ENCODE data around the gene TTC33.
A peak's percentile ranks its signal among the peaks of the same experiment; 100 is the strongest.
"Not testable (repeated sequence)": the region's sequence is repeated elsewhere in the genome, so short reads cannot be mapped to it uniquely, and the experiment has no call there.

Gene TTC33

DNA sequence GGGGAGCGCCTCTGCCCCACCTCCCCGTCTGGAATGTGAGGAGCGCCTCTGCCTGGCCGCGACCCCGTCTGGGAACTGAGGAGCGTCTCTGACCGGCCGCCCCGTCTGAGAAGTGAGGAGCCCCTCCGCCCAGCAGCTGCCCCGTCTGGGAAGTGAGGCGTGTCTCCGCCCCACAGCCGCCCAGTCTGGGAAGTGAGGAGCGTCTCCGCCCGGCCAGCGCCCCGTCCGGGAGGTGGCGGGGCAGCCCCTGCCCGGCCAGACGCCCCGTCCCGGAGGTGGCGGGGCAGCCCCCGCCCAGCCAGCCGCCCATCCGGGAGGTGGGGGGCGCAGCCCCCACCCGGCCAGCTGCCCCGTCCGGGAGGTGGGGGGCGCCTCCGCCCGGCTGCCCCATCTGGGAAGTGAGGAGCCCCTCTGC is 33.3 kb downstream of the TTC33 start:
- H3K27me3 ChIP-seq (ENCODE audit: control insufficient read depth in 1 of 2, insufficient read depth in 2 of 2, low read length in 2 of 2); H3K9me3 ChIP-seq (ENCODE audit: control insufficient read depth in 1 of 2, low read length in 2 of 2); H3K9ac ChIP-seq (ENCODE audit: low read depth in 1 of 2, low read length in 2 of 2); H3K4me1 ChIP-seq (ENCODE audit: control insufficient read depth in 1 of 2, insufficient read depth in 2 of 2, low read length in 2 of 2); H3K4me3 ChIP-seq (ENCODE audit: low read depth in 1 of 2, low read length in 2 of 2); H3K36me3 ChIP-seq (ENCODE audit: control insufficient read depth in 1 of 2, insufficient read depth in 2 of 2, low read length in 2 of 2); H3K27ac ChIP-seq (ENCODE audit: low read depth, low read length): not testable (repeated sequence)

DNA sequence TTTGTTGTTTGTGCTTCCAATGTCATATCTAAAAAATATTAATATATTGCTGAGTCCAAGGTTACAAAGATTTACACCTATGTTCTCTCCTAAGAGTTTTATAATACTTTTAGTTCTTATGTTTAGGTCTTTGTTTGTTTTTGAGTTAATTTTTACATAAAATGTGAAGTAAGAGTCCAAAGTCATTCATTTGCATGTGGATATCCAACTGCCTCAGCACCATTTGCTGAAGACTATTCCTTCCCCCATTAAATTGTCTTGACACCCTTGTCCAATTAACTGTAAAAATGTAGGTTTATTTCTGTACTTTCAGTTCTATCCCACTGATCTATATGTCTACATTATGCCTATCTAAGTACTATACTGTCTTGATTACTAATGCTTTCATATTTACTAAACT is 35.7 kb downstream of the TTC33 start:
- H3K9me3 ChIP-seq (ENCODE audit: control insufficient read depth in 1 of 2, low read length in 2 of 2): peaks cover 0 to 5% of the 10 kb centered on the region in 2 donors
- no peaks in the 10 kb centered on the region for H3K27me3 ChIP-seq (ENCODE audit: control insufficient read depth in 1 of 2, insufficient read depth in 2 of 2, low read length in 2 of 2)
- no peaks in the 10 kb centered on the region for H3K4me1 ChIP-seq (ENCODE audit: control insufficient read depth in 1 of 2, insufficient read depth in 2 of 2, low read length in 2 of 2)
- H3K4me3 ChIP-seq (ENCODE audit: low read depth in 1 of 2, low read length in 2 of 2): no peak overlapping the region
- no peak overlapping the region for H3K27ac ChIP-seq (ENCODE audit: low read depth, low read length)
- no peak overlapping the region for H3K9ac ChIP-seq (ENCODE audit: low read depth in 1 of 2, low read length in 2 of 2)
- H3K36me3 ChIP-seq (ENCODE audit: control insufficient read depth in 1 of 2, insufficient read depth in 2 of 2, low read length in 2 of 2): peaks cover 0 to 8% of the 10 kb centered on the region in 2 donors

DNA sequence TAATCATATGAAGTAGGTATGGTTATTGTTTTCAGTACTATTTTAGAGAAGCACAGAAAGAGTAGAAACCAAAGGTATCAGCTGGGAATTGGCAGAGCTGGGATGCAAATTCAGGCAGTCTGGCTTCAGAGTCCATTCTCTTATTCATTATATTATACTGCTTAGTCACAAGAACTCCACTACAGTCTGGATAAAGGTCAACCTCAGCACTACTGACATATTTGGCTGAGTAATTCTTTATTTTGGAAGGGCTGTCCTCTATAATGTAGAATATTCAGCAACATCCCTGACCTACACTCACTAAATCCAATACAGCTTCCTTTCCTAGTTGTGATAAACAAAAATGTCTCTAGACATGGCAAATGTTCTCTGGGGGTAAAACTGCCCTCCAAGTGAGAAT is 38.5 kb downstream of the TTC33 start:
- Histone ChIP-seq H3K36me3 (ENCODE audit: control insufficient read depth in 1 of 2, insufficient read depth in 2 of 2, low read length in 2 of 2) (peaks cover 0 to 8% of the 10 kb centered on the region in 2 donors), H3K9ac (ENCODE audit: low read depth in 1 of 2, low read length in 2 of 2) (no peak overlapping the region), H3K27me3 (ENCODE audit: control insufficient read depth in 1 of 2, insufficient read depth in 2 of 2, low read length in 2 of 2) (no peaks in the 10 kb centered on the region), H3K4me1 (ENCODE audit: control insufficient read depth in 1 of 2, insufficient read depth in 2 of 2, low read length in 2 of 2) (no peaks in the 10 kb centered on the region), H3K9me3 (ENCODE audit: control insufficient read depth in 1 of 2, low read length in 2 of 2) (peaks cover 0 to 5% of the 10 kb centered on the region in 2 donors), H3K27ac (ENCODE audit: low read depth, low read length) (no peak overlapping the region), H3K4me3 (ENCODE audit: low read depth in 1 of 2, low read length in 2 of 2) (no peak overlapping the region)

GRCh38 chr5:40716590-40716989 is 39.2 kb downstream of the TTC33 start:
- H3K27me3 ChIP-seq (ENCODE audit: control insufficient read depth in 1 of 2, insufficient read depth in 2 of 2, low read length in 2 of 2): no peaks in the 10 kb centered on the region
- H3K9me3 ChIP-seq (ENCODE audit: control insufficient read depth in 1 of 2, low read length in 2 of 2): peaks cover 0 to 5% of the 10 kb centered on the region in 2 donors
- peaks cover 0 to 8% of the 10 kb centered on the region in 2 donors for H3K36me3 ChIP-seq (ENCODE audit: control insufficient read depth in 1 of 2, insufficient read depth in 2 of 2, low read length in 2 of 2)
- no peak overlapping the region for H3K27ac ChIP-seq (ENCODE audit: low read depth, low read length)
- no peak overlapping the region for H3K9ac ChIP-seq (ENCODE audit: low read depth in 1 of 2, low read length in 2 of 2)
- H3K4me1 ChIP-seq (ENCODE audit: control insufficient read depth in 1 of 2, insufficient read depth in 2 of 2, low read length in 2 of 2): no peaks in the 10 kb centered on the region
- H3K4me3 ChIP-seq (ENCODE audit: low read depth in 1 of 2, low read length in 2 of 2): no peak overlapping the region

- H3K4me3 ChIP-seq (ENCODE audit: low read depth in 1 of 2, low read length in 2 of 2): no peak overlapping the region
- no peak overlapping the region for H3K27ac ChIP-seq (ENCODE audit: low read depth, low read length)
- H3K4me1 ChIP-seq (ENCODE audit: control insufficient read depth in 1 of 2, insufficient read depth in 2 of 2, low read length in 2 of 2): no peaks in the 10 kb centered on the region
- H3K27me3 ChIP-seq (ENCODE audit: control insufficient read depth in 1 of 2, insufficient read depth in 2 of 2, low read length in 2 of 2): no peaks in the 10 kb centered on the region
- H3K36me3 ChIP-seq (ENCODE audit: control insufficient read depth in 1 of 2, insufficient read depth in 2 of 2, low read length in 2 of 2): peaks cover 0 to 7% of the 10 kb centered on the region in 2 donors
- H3K9me3 ChIP-seq (ENCODE audit: control insufficient read depth in 1 of 2, low read length in 2 of 2): peaks cover 0 to under 1% of the 10 kb centered on the region in 2 donors
- H3K9ac ChIP-seq (ENCODE audit: low read depth in 1 of 2, low read length in 2 of 2): no peak overlapping the region
Measured at GRCh38 chr5:40716000-40716399, 39.8 kb downstream of the TTC33 start.

DNA sequence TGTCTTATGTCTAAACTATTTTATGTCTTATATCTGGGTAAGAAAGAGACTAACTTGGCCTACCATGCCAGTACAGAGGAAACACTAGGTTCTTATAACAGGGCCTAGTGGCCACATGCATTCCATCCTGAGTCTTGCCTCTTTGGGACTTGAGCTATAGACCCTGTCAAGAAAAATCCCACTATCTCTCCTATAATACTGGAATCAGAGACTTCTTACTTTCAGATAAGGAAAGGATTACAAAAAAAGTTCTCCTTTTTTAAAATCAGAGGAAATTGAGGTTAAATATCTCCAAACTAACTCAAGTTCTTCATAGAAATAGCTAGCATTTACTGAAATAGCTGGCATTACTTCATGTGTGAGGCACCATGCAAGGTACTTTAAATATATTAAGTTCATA is 41.8 kb downstream of the TTC33 start:
- Histone ChIP-seq H3K9me3 (ENCODE audit: control insufficient read depth in 1 of 2, low read length in 2 of 2) (no peaks in the 10 kb centered on the region), H3K27ac (ENCODE audit: low read depth, low read length) (no peak overlapping the region), H3K27me3 (ENCODE audit: control insufficient read depth in 1 of 2, insufficient read depth in 2 of 2, low read length in 2 of 2) (no peaks in the 10 kb centered on the region), H3K4me3 (ENCODE audit: low read depth in 1 of 2, low read length in 2 of 2) (no peak overlapping the region), H3K4me1 (ENCODE audit: control insufficient read depth in 1 of 2, insufficient read depth in 2 of 2, low read length in 2 of 2) (no peaks in the 10 kb centered on the region), H3K9ac (ENCODE audit: low read depth in 1 of 2, low read length in 2 of 2) (no peak overlapping the region), H3K36me3 (ENCODE audit: control insufficient read depth in 1 of 2, insufficient read depth in 2 of 2, low read length in 2 of 2) (peaks cover 0 to 3% of the 10 kb centered on the region in 2 donors)

GRCh38 chr5:40710575-40710974 is 45.2 kb downstream of the TTC33 start:
- not testable (repeated sequence) for H3K36me3 ChIP-seq (ENCODE audit: control insufficient read depth in 1 of 2, insufficient read depth in 2 of 2, low read length in 2 of 2); H3K27ac ChIP-seq (ENCODE audit: low read depth, low read length); H3K4me3 ChIP-seq (ENCODE audit: low read depth in 1 of 2, low read length in 2 of 2); H3K9me3 ChIP-seq (ENCODE audit: control insufficient read depth in 1 of 2, low read length in 2 of 2); H3K9ac ChIP-seq (ENCODE audit: low read depth in 1 of 2, low read length in 2 of 2); H3K27me3 ChIP-seq (ENCODE audit: control insufficient read depth in 1 of 2, insufficient read depth in 2 of 2, low read length in 2 of 2); H3K4me1 ChIP-seq (ENCODE audit: control insufficient read depth in 1 of 2, insufficient read depth in 2 of 2, low read length in 2 of 2)

- H3K36me3 ChIP-seq (ENCODE audit: control insufficient read depth in 1 of 2, insufficient read depth in 2 of 2, low read length in 2 of 2): not testable (repeated sequence)
Measured at GRCh38 chr5:40705484-40705883, 50.3 kb downstream of the TTC33 start.

GRCh38 chr5:40702027-40702426 is 53.7 kb downstream of the TTC33 start:
- H3K4me1 ChIP-seq (ENCODE audit: control insufficient read depth in 1 of 2, insufficient read depth in 2 of 2, low read length in 2 of 2); H3K36me3 ChIP-seq (ENCODE audit: control insufficient read depth in 1 of 2, insufficient read depth in 2 of 2, low read length in 2 of 2); H3K9ac ChIP-seq (ENCODE audit: low read depth in 1 of 2, low read length in 2 of 2); H3K27ac ChIP-seq (ENCODE audit: low read depth, low read length); H3K4me3 ChIP-seq (ENCODE audit: low read depth in 1 of 2, low read length in 2 of 2); H3K27me3 ChIP-seq (ENCODE audit: control insufficient read depth in 1 of 2, insufficient read depth in 2 of 2, low read length in 2 of 2): not testable (repeated sequence)
- peaks cover 5 to 14% of the 10 kb centered on the region in 2 donors for H3K9me3 ChIP-seq (ENCODE audit: control insufficient read depth in 1 of 2, low read length in 2 of 2)

More at GRCh38 chr5:40705484-40705883, 50.3 kb downstream of the TTC33 start:
- peaks cover 4 to 14% of the 10 kb centered on the region in 2 donors for H3K9me3 ChIP-seq (ENCODE audit: control insufficient read depth in 1 of 2, low read length in 2 of 2)
- not testable (repeated sequence) for H3K4me1 ChIP-seq (ENCODE audit: control insufficient read depth in 1 of 2, insufficient read depth in 2 of 2, low read length in 2 of 2); H3K4me3 ChIP-seq (ENCODE audit: low read depth in 1 of 2, low read length in 2 of 2); H3K9ac ChIP-seq (ENCODE audit: low read depth in 1 of 2, low read length in 2 of 2); H3K27me3 ChIP-seq (ENCODE audit: control insufficient read depth in 1 of 2, insufficient read depth in 2 of 2, low read length in 2 of 2); H3K27ac ChIP-seq (ENCODE audit: low read depth, low read length)

DNA sequence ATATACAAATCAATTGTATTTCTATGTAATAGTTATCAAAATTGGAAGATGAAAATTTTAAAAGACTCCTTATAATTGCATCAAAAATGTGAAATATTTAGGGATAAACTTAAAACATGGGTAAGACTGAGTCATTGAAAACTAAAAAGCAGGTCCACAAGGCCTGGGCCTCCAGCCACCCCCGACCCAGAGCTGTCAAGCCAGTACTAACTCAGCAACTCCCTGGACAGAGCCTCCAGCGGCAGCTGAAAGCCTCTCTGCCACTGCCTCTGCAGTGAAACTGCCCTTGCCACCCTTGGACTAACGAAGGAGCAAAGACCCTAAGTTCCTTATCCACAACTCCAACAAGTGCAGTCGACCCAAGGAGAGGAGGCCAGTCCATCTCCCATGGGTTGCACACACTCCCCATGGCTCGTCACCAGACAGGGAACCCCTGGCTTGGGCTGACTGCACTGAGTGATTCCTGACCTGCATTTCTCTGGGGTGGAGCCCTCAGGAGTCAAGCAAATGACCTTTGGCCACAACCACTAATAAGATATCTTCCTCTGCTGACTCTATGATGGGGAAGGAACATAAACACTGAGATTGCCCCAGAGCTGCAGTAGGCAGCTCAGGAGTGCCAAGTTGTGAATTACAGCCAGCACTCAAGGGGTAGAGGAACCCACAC is 55.5 kb downstream of the TTC33 start:
- H3K9ac ChIP-seq (ENCODE audit: low read depth in 1 of 2, low read length in 2 of 2): no peak overlapping the region
- H3K4me3 ChIP-seq (ENCODE audit: low read depth in 1 of 2, low read length in 2 of 2): peak overlapping the region in 1 of 2 donors; percentile 12
- H3K27ac ChIP-seq (ENCODE audit: low read depth, low read length): no peak overlapping the region
- H3K9me3 ChIP-seq (ENCODE audit: control insufficient read depth in 1 of 2, low read length in 2 of 2): peaks cover 5 to 11% of the 10 kb centered on the region in 2 donors
- no peaks in the 10 kb centered on the region for H3K27me3 ChIP-seq (ENCODE audit: control insufficient read depth in 1 of 2, insufficient read depth in 2 of 2, low read length in 2 of 2)
- no peaks in the 10 kb centered on the region for H3K36me3 ChIP-seq (ENCODE audit: control insufficient read depth in 1 of 2, insufficient read depth in 2 of 2, low read length in 2 of 2)
- H3K4me1 ChIP-seq (ENCODE audit: control insufficient read depth in 1 of 2, insufficient read depth in 2 of 2, low read length in 2 of 2): peaks cover 0 to 8% of the 10 kb centered on the region in 2 donors
